NCI-H446 (cell line): Measurements from ENCODE around the gene AOPEP.
"Not testable (repeated sequence)": the region's sequence is repeated elsewhere in the genome, so short reads cannot be mapped to it uniquely, and the experiment has no call there.

ENCODE experiments used
- DNase-seq, 2 experiments: peaks; one replicate each; lab custom pipeline; 2025; lab: John Stamatoyannopoulos, UW

Gene AOPEP

GRCh38 chr9:95018099-95018936, 291.8 kb downstream of the AOPEP start:
- no peak for DNase-seq

GRCh38 chr9:95020644-95021043, 294.1 kb downstream of the AOPEP start:
- not testable (repeated sequence) for DNase-seq

- no peak for DNase-seq
Measured at GRCh38 chr9:95021166-95021886, 294.8 kb downstream of the AOPEP start.

- DNase-seq = no peak
Measured at GRCh38 chr9:95022657-95023056, 296.2 kb downstream of the AOPEP start.

GRCh38 chr9:95023217-95024003, 296.9 kb downstream of the AOPEP start:
- DNase-seq = no peak

- DNase-seq = no peak
Measured at GRCh38 chr9:95024097-95024671, 297.7 kb downstream of the AOPEP start.

- no peak for DNase-seq
Measured at GRCh38 chr9:95025213-95026147, 299.0 kb downstream of the AOPEP start.

- DNase-seq = no peak
Measured at GRCh38 chr9:95026148-95026524, 299.6 kb downstream of the AOPEP start.

- no peak for DNase-seq
Measured at GRCh38 chr9:95027914-95028852, 301.7 kb downstream of the AOPEP start.

- DNase-seq = no peak
Measured at GRCh38 chr9:95028853-95029219, 302.3 kb downstream of the AOPEP start.

- DNase-seq = no peak
Measured at GRCh38 chr9:95029288-95029687, 302.8 kb downstream of the AOPEP start.

GRCh38 chr9:95029720-95030119, 303.2 kb downstream of the AOPEP start:
- no peak for DNase-seq

- no peak for DNase-seq
Measured at GRCh38 chr9:95030344-95030743, 303.8 kb downstream of the AOPEP start.

- no peak for DNase-seq
Measured at GRCh38 chr9:95030920-95031642, 304.6 kb downstream of the AOPEP start.

- DNase-seq = no peak
Measured at GRCh38 chr9:95031711-95032461, 305.4 kb downstream of the AOPEP start.

GRCh38 chr9:95032580-95033341, 306.3 kb downstream of the AOPEP start:
- DNase-seq = no peak

GRCh38 chr9:95035846-95036245, 309.3 kb downstream of the AOPEP start:
- no peak for DNase-seq

- no peak for DNase-seq
Measured at GRCh38 chr9:95036676-95037075, 310.2 kb downstream of the AOPEP start.
